ENCODE results near the gene UBE2H. TPM values are rescaled to one million over a fixed set of nuclear protein-coding genes. Genes with fewer than 3 reads are reported as not detected.
"Not testable (repeated sequence)": the region's sequence is repeated elsewhere in the genome, so short reads cannot be mapped to it uniquely, and the experiment has no call there.

Gene UBE2H
- total RNA-seq, 2 donors from 2014 or later = 77.9 to 84.2 TPM

- peaks cover 52% of the 10 kb centered on the region for H3K4me1 Mint-ChIP-seq
- peak overlapping the region; percentile 89 for H3K27ac Mint-ChIP-seq
- peak overlapping the region; percentile 75 for H3K4me3 Mint-ChIP-seq
- peaks cover 7% of the 10 kb centered on the region for H3K36me3 Mint-ChIP-seq (ENCODE audit: low read depth)
- H3K27me3 Mint-ChIP-seq = no peaks in the 10 kb centered on the region
- ATAC-seq (peak; percentile 63), DNase-seq (no peak)
- H3K9me3 ChIP-seq (ENCODE audit: control insufficient read depth, low read length, poor library complexity, severe bottlenecking) = no peaks in the 10 kb centered on the region
Measured at GRCh38 chr7:129866251-129866650, 86.5 kb downstream of the UBE2H start.

- Mint-ChIP-seq H3K4me3 (peak overlapping the region; percentile 75), H3K27ac (peak overlapping the region; percentile 89), H3K4me1 (peaks cover 52% of the 10 kb centered on the region), H3K36me3 (ENCODE audit: low read depth) (peaks cover 7% of the 10 kb centered on the region), H3K27me3 (no peaks in the 10 kb centered on the region)
- ATAC-seq = peak; percentile 39
- DNase-seq = no peak
- no peaks in the 10 kb centered on the region for H3K9me3 ChIP-seq (ENCODE audit: control insufficient read depth, low read length, poor library complexity, severe bottlenecking)
Measured at GRCh38 chr7:129865925-129866201, 86.9 kb downstream of the UBE2H start.

GRCh38 chr7:129865093-129865924 is 87.5 kb downstream of the UBE2H start:
- peak overlapping the region; percentile 89 for H3K27ac Mint-ChIP-seq

GRCh38 chr7:129864676-129865075 is 88.1 kb downstream of the UBE2H start:
- DNase-seq; H3K9me3 ChIP-seq (ENCODE audit: control insufficient read depth, low read length, poor library complexity, severe bottlenecking); H3K27ac Mint-ChIP-seq; H3K4me3 Mint-ChIP-seq; ATAC-seq; H3K36me3 Mint-ChIP-seq (ENCODE audit: low read depth); H3K27me3 Mint-ChIP-seq: not testable (repeated sequence)
- H3K4me1 Mint-ChIP-seq = peaks cover 53% of the 10 kb centered on the region

More at GRCh38 chr7:129865093-129865924, 87.5 kb downstream of the UBE2H start:
- Mint-ChIP-seq H3K4me1 (peaks cover 55% of the 10 kb centered on the region), H3K27me3 (no peaks in the 10 kb centered on the region), H3K4me3 (peak overlapping the region; percentile 75), H3K36me3 (ENCODE audit: low read depth) (peaks cover 7% of the 10 kb centered on the region)
- H3K9me3 ChIP-seq (ENCODE audit: control insufficient read depth, low read length, poor library complexity, severe bottlenecking) = no peaks in the 10 kb centered on the region
- ATAC-seq = no peak
- DNase-seq = no peak

- Mint-ChIP-seq H3K4me3 (no peak overlapping the region), H3K27me3 (no peaks in the 10 kb centered on the region), H3K27ac (peak overlapping the region; percentile 73), H3K4me1 (peaks cover 52% of the 10 kb centered on the region), H3K36me3 (ENCODE audit: low read depth) (peaks cover 2% of the 10 kb centered on the region)
- H3K9me3 ChIP-seq (ENCODE audit: control insufficient read depth, low read length, poor library complexity, severe bottlenecking) = no peaks in the 10 kb centered on the region
- ATAC-seq (no peak), DNase-seq (no peak)
Measured at GRCh38 chr7:129864042-129864441, 88.7 kb downstream of the UBE2H start.

GRCh38 chr7:129862682-129863081 is 90.1 kb downstream of the UBE2H start:
- no peaks in the 10 kb centered on the region for H3K9me3 ChIP-seq (ENCODE audit: control insufficient read depth, low read length, poor library complexity, severe bottlenecking)
- DNase-seq = no peak
- H3K36me3 Mint-ChIP-seq (ENCODE audit: low read depth) = peaks cover 2% of the 10 kb centered on the region
- no peaks in the 10 kb centered on the region for H3K27me3 Mint-ChIP-seq
- H3K27ac Mint-ChIP-seq = peak overlapping the region; percentile 73
- H3K4me3 Mint-ChIP-seq = no peak overlapping the region
- ATAC-seq = no peak
- peaks cover 46% of the 10 kb centered on the region for H3K4me1 Mint-ChIP-seq

- H3K36me3 Mint-ChIP-seq (ENCODE audit: low read depth); DNase-seq; H3K27me3 Mint-ChIP-seq; H3K9me3 ChIP-seq (ENCODE audit: control insufficient read depth, low read length, poor library complexity, severe bottlenecking): not testable (repeated sequence)
- Mint-ChIP-seq H3K27ac (peak overlapping the region; percentile 39), H3K4me3 (peak overlapping the region; percentile 25), H3K4me1 (peaks cover 53% of the 10 kb centered on the region)
- peak; percentile 39 for ATAC-seq
Measured at GRCh38 chr7:129860784-129861183, 92.0 kb downstream of the UBE2H start.

- ATAC-seq = no peak
- Mint-ChIP-seq H3K27me3 (no peaks in the 10 kb centered on the region), H3K27ac (no peak overlapping the region), H3K36me3 (ENCODE audit: low read depth) (peaks cover 4% of the 10 kb centered on the region), H3K4me1 (peaks cover 63% of the 10 kb centered on the region), H3K4me3 (no peak overlapping the region)
- no peak for DNase-seq
- H3K9me3 ChIP-seq (ENCODE audit: control insufficient read depth, low read length, poor library complexity, severe bottlenecking) = no peaks in the 10 kb centered on the region
Measured at GRCh38 chr7:129859183-129859582, 93.6 kb downstream of the UBE2H start.

- H3K9me3 ChIP-seq (ENCODE audit: control insufficient read depth, low read length, poor library complexity, severe bottlenecking) = no peaks in the 10 kb centered on the region
- DNase-seq (no peak), ATAC-seq (no peak)
- H3K27ac Mint-ChIP-seq = peak overlapping the region; percentile 14
- peak overlapping the region; percentile 33 for H3K4me3 Mint-ChIP-seq
- H3K27me3 Mint-ChIP-seq = no peaks in the 10 kb centered on the region
- H3K4me1 Mint-ChIP-seq = peaks cover 64% of the 10 kb centered on the region
- peaks cover 4% of the 10 kb centered on the region for H3K36me3 Mint-ChIP-seq (ENCODE audit: low read depth)
Measured at GRCh38 chr7:129858490-129858889, 94.3 kb downstream of the UBE2H start.

- H3K36me3 Mint-ChIP-seq (ENCODE audit: low read depth) = peaks cover 4% of the 10 kb centered on the region
- no peak for ATAC-seq
- no peak for DNase-seq
- no peak overlapping the region for H3K27ac Mint-ChIP-seq
- H3K4me1 Mint-ChIP-seq = peaks cover 61% of the 10 kb centered on the region
- no peaks in the 10 kb centered on the region for H3K9me3 ChIP-seq (ENCODE audit: control insufficient read depth, low read length, poor library complexity, severe bottlenecking)
- no peak overlapping the region for H3K4me3 Mint-ChIP-seq
- H3K27me3 Mint-ChIP-seq = no peaks in the 10 kb centered on the region
Measured at GRCh38 chr7:129857313-129857712, 95.4 kb downstream of the UBE2H start.

GRCh38 chr7:129855935-129856717 is 96.6 kb downstream of the UBE2H start:
- Mint-ChIP-seq H3K4me1 (peaks cover 53% of the 10 kb centered on the region), H3K27ac (no peak overlapping the region), H3K4me3 (no peak overlapping the region), H3K27me3 (no peaks in the 10 kb centered on the region), H3K36me3 (ENCODE audit: low read depth) (peaks cover 4% of the 10 kb centered on the region)
- DNase-seq (no peak), ATAC-seq (no peak)
- H3K9me3 ChIP-seq (ENCODE audit: control insufficient read depth, low read length, poor library complexity, severe bottlenecking) = no peaks in the 10 kb centered on the region

- H3K4me1 Mint-ChIP-seq = peaks cover 56% of the 10 kb centered on the region
- peaks cover 5% of the 10 kb centered on the region for H3K36me3 Mint-ChIP-seq (ENCODE audit: low read depth)
- no peak overlapping the region for H3K27ac Mint-ChIP-seq
- H3K9me3 ChIP-seq (ENCODE audit: control insufficient read depth, low read length, poor library complexity, severe bottlenecking) = no peaks in the 10 kb centered on the region
- H3K27me3 Mint-ChIP-seq = no peaks in the 10 kb centered on the region
- no peak for ATAC-seq
- no peak overlapping the region for H3K4me3 Mint-ChIP-seq
- DNase-seq = no peak
Measured at GRCh38 chr7:129855234-129855673, 97.5 kb downstream of the UBE2H start.

GRCh38 chr7:129854401-129854800 is 98.4 kb downstream of the UBE2H start:
- Mint-ChIP-seq H3K4me3 (peak overlapping the region; percentile 56), H3K4me1 (peaks cover 50% of the 10 kb centered on the region), H3K36me3 (ENCODE audit: low read depth) (peaks cover 4% of the 10 kb centered on the region), H3K27me3 (no peaks in the 10 kb centered on the region), H3K27ac (peak overlapping the region; percentile 70)
- DNase-seq (no peak), ATAC-seq (no peak)
- H3K9me3 ChIP-seq (ENCODE audit: control insufficient read depth, low read length, poor library complexity, severe bottlenecking) = no peaks in the 10 kb centered on the region
